GM19035 (cell line): Measurements from ENCODE around the gene CTDSP1.

ENCODE experiments used
- ATAC-seq: cut with Tn5 transposase; IDR thresholded peaks from one replicate; pipeline ENCODE4 v1.9.1; 2021; ENCODE audit not compliant: unreplicated experiment

CTDSP1 gene

GRCh38 chr2:218422403-218423086 lies 22.9 kb downstream of the CTDSP1 start:
- ATAC-seq, result no peak

- ATAC-seq, result no peak
These were observed 23.9 kb downstream of the CTDSP1 start for GRCh38 chr2:218423584-218423983.

GRCh38 chr2:218425531-218425930 lies 25.9 kb downstream of the CTDSP1 start:
- ATAC-seq, result no peak

- no peak for ATAC-seq
These were observed 28.1 kb downstream of the CTDSP1 start for GRCh38 chr2:218427741-218428140.

GRCh38 chr2:218428846-218429558 lies 29.3 kb downstream of the CTDSP1 start:
- ATAC-seq, result no peak

DNA sequence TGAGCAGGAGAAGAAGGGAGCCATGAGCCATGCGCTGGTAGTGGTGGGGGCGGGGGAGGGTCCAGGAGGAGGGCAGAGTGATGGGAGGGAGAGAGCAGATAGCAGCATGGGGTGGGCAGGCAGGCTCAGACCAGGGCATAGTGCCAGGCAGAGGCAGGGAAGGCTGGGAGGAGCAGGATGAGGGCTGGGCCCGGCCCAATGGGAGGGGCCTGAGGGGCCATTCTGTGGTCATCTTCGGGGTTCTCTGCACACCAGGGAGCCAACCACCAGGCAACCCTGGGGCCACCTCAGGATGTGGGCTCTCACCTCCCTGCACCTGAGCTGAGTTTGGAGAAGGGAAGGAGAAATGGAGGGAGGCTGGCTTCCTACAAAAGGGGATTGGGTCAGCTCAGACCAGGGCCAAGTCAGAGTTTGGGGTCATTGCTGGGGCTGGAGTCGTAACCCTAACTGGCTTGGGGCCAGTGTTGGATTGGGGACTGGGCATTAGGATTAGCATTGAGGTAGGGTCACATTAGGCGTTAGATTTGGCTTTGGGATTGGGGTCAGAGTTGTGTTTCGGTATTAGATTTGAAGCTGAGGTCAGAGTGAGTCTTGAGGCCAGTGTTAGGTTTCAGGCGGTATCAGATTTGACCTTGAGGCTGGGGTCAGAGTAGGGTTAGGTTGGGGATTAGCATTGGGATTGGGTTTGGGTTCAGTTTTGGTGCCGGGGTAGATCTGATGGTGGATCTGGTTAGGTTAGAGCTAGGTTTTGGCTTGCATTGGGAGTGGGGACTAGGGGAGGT lies 30.4 kb downstream of the CTDSP1 start:
- ATAC-seq, result no peak

DNA sequence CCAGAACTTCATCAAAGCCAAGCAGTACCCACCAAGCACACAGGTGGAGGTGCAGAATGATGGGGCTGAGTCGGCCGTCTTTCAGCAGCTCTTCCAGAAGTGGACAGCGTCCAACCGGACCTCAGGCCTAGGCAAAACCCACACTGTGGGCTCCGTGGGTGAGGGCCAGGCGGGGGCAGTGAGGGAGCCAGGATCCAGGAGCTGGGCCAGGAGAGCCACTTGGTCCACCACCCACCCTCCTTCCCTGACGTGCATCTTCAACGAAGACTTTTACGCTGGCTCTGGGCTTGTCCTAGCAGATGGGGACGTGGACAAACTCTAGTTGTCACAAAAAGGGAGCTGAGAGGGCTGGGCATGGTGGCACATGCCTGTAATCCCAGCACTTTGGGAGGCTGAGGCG lies 31.1 kb downstream of the CTDSP1 start:
- ATAC-seq, result no peak

GRCh38 chr2:218431878-218432277 lies 32.2 kb downstream of the CTDSP1 start:
- ATAC-seq, result no peak

DNA sequence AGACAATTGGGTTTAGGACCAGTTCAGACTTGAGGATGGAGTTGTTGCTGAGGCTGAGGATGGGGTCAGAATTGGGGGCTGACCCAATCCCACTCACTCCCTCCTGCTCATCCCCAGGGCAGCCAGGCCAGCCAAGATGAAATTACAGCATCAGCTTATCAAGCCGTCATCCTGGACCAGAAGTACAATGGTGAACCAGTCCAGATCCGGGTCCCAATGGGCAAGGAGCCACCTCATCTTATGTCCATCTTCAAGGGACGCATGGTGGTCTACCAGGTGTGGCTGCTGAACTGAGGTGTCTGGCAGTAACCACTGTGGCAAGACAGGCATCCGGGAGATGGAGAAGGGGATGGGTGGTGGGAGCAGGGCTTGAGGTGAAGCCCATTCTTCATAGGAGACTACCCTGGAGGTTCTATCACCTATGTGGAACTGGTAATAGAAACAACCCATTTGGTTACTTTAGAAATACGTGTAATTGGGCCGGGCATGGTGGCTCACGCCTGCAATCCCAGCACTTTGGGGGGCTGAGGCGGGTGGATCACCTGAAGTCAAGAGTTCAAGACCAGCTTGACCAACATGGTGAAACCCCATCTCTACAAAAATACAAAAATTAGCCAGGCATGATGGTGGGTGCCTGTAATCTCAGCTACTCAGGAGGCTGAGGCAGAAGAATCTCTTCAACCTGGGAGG lies 33.2 kb downstream of the CTDSP1 start:
- no peak for ATAC-seq

GRCh38 chr2:218434456-218434855 lies 34.8 kb downstream of the CTDSP1 start:
- ATAC-seq, result no peak

DNA sequence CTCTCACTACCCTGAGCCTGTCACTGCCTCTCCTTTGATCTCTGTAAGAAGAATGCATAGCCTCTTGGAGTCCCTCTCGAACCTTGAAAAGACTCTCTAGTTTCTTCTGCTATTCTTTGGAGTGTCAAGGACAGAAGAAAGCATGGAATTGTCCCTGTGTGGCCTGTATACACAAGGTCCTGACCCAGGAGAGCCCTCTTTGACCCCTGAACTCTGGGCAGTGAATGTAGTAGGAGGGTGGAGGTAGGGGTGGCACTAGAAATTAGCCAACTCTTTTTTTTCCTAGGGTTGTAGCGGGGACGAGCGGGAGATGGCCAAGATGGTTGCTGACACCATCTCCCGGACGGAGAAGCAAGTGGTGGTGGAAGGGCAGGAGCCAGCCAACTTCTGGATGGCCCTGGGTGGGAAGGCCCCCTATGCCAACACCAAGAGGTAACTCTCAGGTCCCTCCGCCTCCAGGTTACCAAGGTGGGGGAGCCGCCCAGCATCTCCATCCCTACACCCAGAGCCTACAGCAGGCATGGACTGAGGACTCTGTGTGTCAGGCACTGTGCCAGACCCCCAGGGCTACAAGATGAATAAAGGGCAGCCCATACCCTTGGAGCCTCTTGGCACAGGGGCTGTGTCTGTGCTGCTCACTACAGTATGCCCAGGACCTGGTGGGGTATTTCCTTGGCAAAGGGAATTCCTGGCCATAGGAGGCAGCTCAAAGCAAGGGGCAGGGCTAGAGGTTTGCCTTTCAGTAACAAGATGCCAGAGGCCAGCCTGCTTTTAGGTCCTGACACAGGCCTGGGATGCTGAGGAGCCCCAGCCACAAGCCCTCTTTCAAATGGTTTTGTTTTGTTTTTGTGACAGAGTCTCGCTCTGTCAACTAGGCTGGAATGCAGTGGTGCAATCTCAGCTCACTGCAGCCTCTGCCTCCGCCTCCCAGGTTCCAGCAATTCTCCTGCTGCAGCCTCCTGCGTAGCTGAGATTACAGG lies 35.6 kb downstream of the CTDSP1 start:
- ATAC-seq, result no peak

DNA sequence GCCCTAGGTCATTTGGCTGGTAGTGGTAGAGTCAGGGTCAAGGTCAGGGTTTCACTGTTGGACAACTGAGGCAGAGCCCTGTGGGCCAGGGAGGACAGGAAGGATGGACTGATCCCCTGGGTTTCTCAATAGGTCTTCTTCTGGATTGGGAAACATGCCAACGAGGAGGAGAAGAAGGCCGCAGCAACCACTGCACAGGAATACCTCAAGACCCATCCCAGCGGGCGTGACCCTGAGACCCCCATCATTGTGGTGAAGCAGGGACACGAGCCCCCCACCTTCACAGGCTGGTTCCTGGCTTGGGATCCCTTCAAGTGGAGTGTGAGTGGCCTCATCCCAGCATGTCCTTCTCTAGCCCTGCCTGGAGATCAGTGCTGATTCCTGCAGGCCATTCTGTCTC lies 37.3 kb downstream of the CTDSP1 start:
- ATAC-seq, result no peak

- ATAC-seq, result no peak
These were observed 38.3 kb downstream of the CTDSP1 start for GRCh38 chr2:218437969-218438368.

DNA sequence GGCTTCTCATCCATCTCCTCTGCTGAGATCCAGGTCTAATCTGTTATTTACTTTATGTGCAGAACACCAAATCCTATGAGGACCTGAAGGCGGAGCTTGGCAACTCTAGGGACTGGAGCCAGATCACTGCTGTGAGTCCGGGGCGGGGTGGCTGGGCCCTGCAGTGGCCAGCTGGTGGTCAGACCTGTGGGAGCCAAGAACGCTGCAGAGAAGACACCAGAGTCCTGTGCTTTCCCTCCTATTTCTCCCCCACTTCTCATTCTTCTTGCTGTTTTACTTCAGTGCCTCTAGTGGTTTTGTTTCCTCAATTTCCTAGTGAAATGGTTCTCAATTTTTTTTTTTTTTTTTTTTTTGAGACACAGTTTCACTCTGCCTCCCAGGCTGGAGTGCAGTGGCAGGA lies 38.9 kb downstream of the CTDSP1 start:
- no peak for ATAC-seq

DNA sequence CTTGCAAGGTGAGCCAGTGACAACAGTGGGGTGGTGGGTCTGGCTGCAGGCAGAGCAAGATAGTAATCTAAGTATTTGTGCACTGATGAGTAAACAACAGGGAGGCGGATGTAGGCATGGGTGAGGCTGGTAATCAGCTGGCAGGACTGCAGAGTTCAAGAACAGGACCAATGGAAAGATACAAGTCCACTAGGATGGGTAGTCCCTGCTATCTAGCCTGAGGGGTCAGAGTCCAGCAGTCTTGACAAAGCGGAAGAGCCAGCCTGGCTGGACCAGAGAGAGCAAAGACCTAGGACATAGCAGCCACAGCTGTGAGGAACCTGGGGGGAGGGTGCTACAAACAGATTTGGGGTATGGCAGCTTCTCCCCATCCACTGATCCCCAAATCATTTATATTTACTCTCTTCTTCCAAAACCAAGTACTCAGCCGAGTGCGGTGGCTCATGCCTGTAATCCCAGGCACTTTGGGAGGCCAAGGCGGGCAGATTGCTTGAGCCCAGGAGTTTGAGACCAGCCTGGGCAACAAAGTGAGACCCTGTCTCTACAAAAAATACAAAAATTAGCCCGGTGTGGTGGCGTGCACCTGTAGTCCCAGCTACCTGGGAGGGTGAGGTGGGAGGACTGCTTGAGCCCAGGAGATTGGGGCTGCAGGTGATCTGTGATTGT lies 45.2 kb downstream of the CTDSP1 start:
- no peak for ATAC-seq

GRCh38 chr2:218445602-218446001 lies 45.9 kb downstream of the CTDSP1 start:
- no peak for ATAC-seq

- no peak for ATAC-seq
These were observed 46.9 kb downstream of the CTDSP1 start for GRCh38 chr2:218446547-218446946.

GRCh38 chr2:218447072-218447471 lies 47.4 kb downstream of the CTDSP1 start:
- ATAC-seq, result no peak

DNA sequence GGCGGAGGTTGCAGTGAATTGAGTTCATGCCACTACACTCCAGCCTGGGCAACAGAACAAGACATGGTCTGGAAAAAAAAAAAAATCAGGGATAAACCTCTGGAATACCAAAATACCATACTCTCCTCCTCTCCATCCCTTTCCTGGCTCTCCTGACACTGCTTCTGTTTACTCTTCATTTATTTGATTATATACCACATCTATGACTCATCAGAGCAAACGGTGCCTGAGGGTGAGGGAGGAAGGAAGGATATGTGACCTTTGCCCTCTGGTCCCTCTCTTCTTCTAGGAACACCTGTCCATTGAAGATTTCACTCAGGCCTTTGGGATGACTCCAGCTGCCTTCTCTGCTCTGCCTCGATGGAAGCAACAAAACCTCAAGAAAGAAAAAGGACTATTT lies 49.3 kb downstream of the CTDSP1 start:
- no peak for ATAC-seq

- ATAC-seq, result no peak
These were observed 52.4 kb downstream of the CTDSP1 start for GRCh38 chr2:218452079-218452478.
